DOHH2 (cell line): Measurements from ENCODE around the gene ATE1.
A peak's percentile ranks its signal among the peaks of the same experiment; 100 is the strongest.

Experiments used
- H3F3A ChIP-seq: fragments of 200-600 bp; sonication (generic), shearing (Covaris generic); 2 replicates; pipeline ENCODE4 v1.6.0; 2016; ENCODE audit warnings: antibody characterized with exemption, mild to moderate bottlenecking; ENCODE audit not compliant: control insufficient read depth, insufficient read depth
- H3K27ac ChIP-seq: fragments of 200-600 bp; sonication (generic); 2 replicates; pipeline ENCODE4 v1.5.1; 2014; ENCODE audit warnings: low read depth, mild to moderate bottlenecking, low read length, moderate library complexity
- H3K27me3 ChIP-seq: fragments of 200-600 bp; sonication (generic); 2 replicates; pipeline ENCODE4 v1.6.1; 2014; ENCODE audit warnings: mild to moderate bottlenecking, low read length, mixed read lengths; ENCODE audit not compliant: control insufficient read depth
- H3K36me3 ChIP-seq: fragments of 200-600 bp; sonication (generic); 2 replicates; pipeline ENCODE4 v1.6.1; 2014; ENCODE audit warnings: mild to moderate bottlenecking, low read length, moderate library complexity, mixed read lengths; ENCODE audit not compliant: control insufficient read depth
- H3K4me1 ChIP-seq: fragments of 200-600 bp; sonication (generic); 2 replicates; pipeline ENCODE4 v1.6.1; 2014; ENCODE audit warnings: mild to moderate bottlenecking, low read length, mixed read lengths; ENCODE audit not compliant: control insufficient read depth
- H3K4me2 ChIP-seq: fragments of 200-600 bp; sonication (generic); 2 replicates; pipeline ENCODE4 v1.6.0; 2014; ENCODE audit warnings: mild to moderate bottlenecking, low read length, moderate library complexity
- H3K4me3 ChIP-seq: fragments of 200-600 bp; sonication (generic); 2 replicates; pipeline ENCODE4 v1.5.1; 2014; ENCODE audit warnings: mild to moderate bottlenecking, low read length, mixed read lengths
- H3K79me2 ChIP-seq: fragments of 200-600 bp; sonication (generic); 2 replicates; pipeline ENCODE4 v1.6.1; 2014; ENCODE audit warnings: mild to moderate bottlenecking, low read length, mixed read lengths; ENCODE audit not compliant: control insufficient read depth
- H3K9me2 ChIP-seq: fragments of 200-600 bp; sonication (generic); replicated peaks from 2 replicates; pipeline ENCODE4 v1.6.1; 2014; ENCODE audit warnings: mild to moderate bottlenecking, low read length, mixed read lengths; ENCODE audit not compliant: control insufficient read depth
- H3K9me3 ChIP-seq: fragments of 200-600 bp; sonication (generic); 2 replicates; pipeline ENCODE4 v1.6.1; 2014; ENCODE audit warnings: antibody characterized with exemption, low read length, mixed read lengths; ENCODE audit not compliant: control insufficient read depth, insufficient read depth
- H4K20me1 ChIP-seq: fragments of 200-600 bp; sonication (generic); 2 replicates; pipeline ENCODE4 v1.6.0; 2014; ENCODE audit warnings: low read depth, mild to moderate bottlenecking, antibody characterized with exemption, low read length, moderate library complexity; ENCODE audit not compliant: control insufficient read depth, insufficient read depth
- EZH2phosphoT487 ChIP-seq: fragments of 200-600 bp; sonication (generic); IDR thresholded peaks from 2 replicates; pipeline ENCODE4 v1.6.1; 2017; ENCODE audit warnings: borderline replicate concordance, mild to moderate bottlenecking, antibody characterized with exemption, low read length, moderate library complexity, mixed read lengths
- TF ChIP-seq, protein P1 (sequence below): fragments of 200-600 bp; sonication (generic); IDR thresholded peaks from one replicate; pipeline ENCODE4 v1.5.1; 2014; ENCODE audit warnings: antibody characterized with exemption, mild to moderate bottlenecking, low read depth, low read length; ENCODE audit not compliant: poor library complexity, severe bottlenecking

Gene ATE1

GRCh38 chr10:121927318-121927840 lies 452 bp downstream of the ATE1 start:
- TF ChIP-seq EZH2phosphoT487 = no peak
- TF ChIP-seq, protein P1, sequence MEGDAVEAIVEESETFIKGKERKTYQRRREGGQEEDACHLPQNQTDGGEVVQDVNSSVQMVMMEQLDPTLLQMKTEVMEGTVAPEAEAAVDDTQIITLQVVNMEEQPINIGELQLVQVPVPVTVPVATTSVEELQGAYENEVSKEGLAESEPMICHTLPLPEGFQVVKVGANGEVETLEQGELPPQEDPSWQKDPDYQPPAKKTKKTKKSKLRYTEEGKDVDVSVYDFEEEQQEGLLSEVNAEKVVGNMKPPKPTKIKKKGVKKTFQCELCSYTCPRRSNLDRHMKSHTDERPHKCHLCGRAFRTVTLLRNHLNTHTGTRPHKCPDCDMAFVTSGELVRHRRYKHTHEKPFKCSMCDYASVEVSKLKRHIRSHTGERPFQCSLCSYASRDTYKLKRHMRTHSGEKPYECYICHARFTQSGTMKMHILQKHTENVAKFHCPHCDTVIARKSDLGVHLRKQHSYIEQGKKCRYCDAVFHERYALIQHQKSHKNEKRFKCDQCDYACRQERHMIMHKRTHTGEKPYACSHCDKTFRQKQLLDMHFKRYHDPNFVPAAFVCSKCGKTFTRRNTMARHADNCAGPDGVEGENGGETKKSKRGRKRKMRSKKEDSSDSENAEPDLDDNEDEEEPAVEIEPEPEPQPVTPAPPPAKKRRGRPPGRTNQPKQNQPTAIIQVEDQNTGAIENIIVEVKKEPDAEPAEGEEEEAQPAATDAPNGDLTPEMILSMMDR = no peak
- Histone ChIP-seq H3K27me3 (no peaks in the 10 kb centered on the region), H3K36me3 (peaks cover 17% of the 10 kb centered on the region), H3K79me2 (peaks cover 60% of the 10 kb centered on the region), H3K9me3 (no peaks in the 10 kb centered on the region), H3K9me2 (no peaks in the 10 kb centered on the region), H3K4me2 (peak overlapping the region; percentile 96), H3K27ac (peak overlapping the region; percentile 44), H3K4me1 (peaks cover 37% of the 10 kb centered on the region), H4K20me1 (no peaks in the 10 kb centered on the region), H3K4me3 (peak overlapping the region; percentile 92), H3F3A (peaks cover 8% of the 10 kb centered on the region)

GRCh38 chr10:121926671-121927317 lies 1.0 kb downstream of the ATE1 start:
- H3K79me2 ChIP-seq = peaks cover 61% of the 10 kb centered on the region
- peaks cover 8% of the 10 kb centered on the region for H3F3A ChIP-seq
- no peaks in the 10 kb centered on the region for H3K9me3 ChIP-seq
- peak overlapping the region; percentile 44 for H3K27ac ChIP-seq
- no peaks in the 10 kb centered on the region for H4K20me1 ChIP-seq
- peaks cover 21% of the 10 kb centered on the region for H3K36me3 ChIP-seq
- H3K27me3 ChIP-seq = no peaks in the 10 kb centered on the region
- H3K4me3 ChIP-seq = peak overlapping the region; percentile 92
- TF ChIP-seq, protein P1 = no peak
- TF ChIP-seq EZH2phosphoT487 = no peak
- peak overlapping the region; percentile 96 for H3K4me2 ChIP-seq
- no peaks in the 10 kb centered on the region for H3K9me2 ChIP-seq
- H3K4me1 ChIP-seq = peaks cover 38% of the 10 kb centered on the region

DNA sequence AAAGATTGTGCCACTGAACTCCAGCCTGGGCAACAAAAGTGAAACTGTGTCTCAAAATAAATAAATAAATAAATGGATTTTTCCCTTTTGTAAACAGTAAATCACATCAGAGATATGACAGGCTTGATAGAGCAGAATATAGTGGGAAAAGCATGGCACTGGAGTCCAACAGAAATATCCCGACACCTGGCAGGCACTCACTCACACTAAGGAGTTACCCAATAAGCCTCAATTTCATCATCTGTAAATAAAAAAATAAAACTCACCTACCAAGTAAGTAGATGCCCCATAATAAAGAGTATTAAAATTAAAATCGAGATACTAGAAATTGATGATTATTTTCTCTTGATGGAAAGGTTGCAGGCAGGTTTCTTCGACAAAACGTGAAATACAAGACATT lies 1.7 kb downstream of the ATE1 start:
- Histone ChIP-seq H3K4me3 (peak overlapping the region; percentile 92), H3F3A (peaks cover 8% of the 10 kb centered on the region), H3K27ac (no peak overlapping the region), H3K9me2 (no peaks in the 10 kb centered on the region), H3K79me2 (peaks cover 63% of the 10 kb centered on the region), H3K36me3 (peaks cover 27% of the 10 kb centered on the region), H4K20me1 (no peaks in the 10 kb centered on the region), H3K9me3 (no peaks in the 10 kb centered on the region), H3K4me2 (peak overlapping the region; percentile 96), H3K4me1 (peaks cover 44% of the 10 kb centered on the region), H3K27me3 (no peaks in the 10 kb centered on the region)
- no peak for TF ChIP-seq EZH2phosphoT487
- TF ChIP-seq, protein P1 = no peak
